Activated naive CD4-positive, alpha-beta T cell treated with anti-CD3 and anti-CD28 coated beads for 36 hours (primary cell): ENCODE results near the gene CDKN2A. TPM values are rescaled to one million over a fixed set of nuclear protein-coding genes. Genes with fewer than 3 reads are reported as not detected.

Source experiments
- CTCF ChIA-PET: fragments of 350-600 bp; sonication (Branson Sonifier 250); formaldehyde crosslinking; loops from one replicate; lab custom pipeline; 2021; ENCODE audit warnings: antibody characterized with exemption; lab: Charles Lee
- DNase-seq: peaks from one replicate; pipeline ENCODE4 v3.0.0-alpha.2; 2020
- H3K27ac Mint-ChIP-seq: one replicate; pipeline ENCODE4 v1.8.0; 2021; ENCODE audit warnings: mild to moderate bottlenecking, mixed read lengths
- H3K27me3 Mint-ChIP-seq: one replicate; pipeline ENCODE4 v1.8.0; 2021; ENCODE audit warnings: low read depth, mixed read lengths
- H3K36me3 Mint-ChIP-seq: one replicate; pipeline ENCODE4 v1.8.0; 2021; ENCODE audit warnings: low read depth, mixed read lengths
- H3K4me1 Mint-ChIP-seq: one replicate; pipeline ENCODE4 v1.8.0; 2021; ENCODE audit warnings: low read depth, mixed read lengths
- H3K4me3 Mint-ChIP-seq: one replicate; pipeline ENCODE4 v1.8.0; 2021; ENCODE audit warnings: mild to moderate bottlenecking, moderate library complexity, mixed read lengths
- H3K9me3 Mint-ChIP-seq: one replicate; pipeline ENCODE4 v1.8.0; 2021; ENCODE audit warnings: mixed read lengths
- intact Hi-C: fragments of 100-400 bp; cut with micrococcal nuclease; formaldehyde crosslinking; loops from one replicate; pipeline ENCODE4 v1.15.1; 2023
- total RNA-seq, 2 experiments: library from RNA; stranded (reverse); gene quantifications; one replicate each; pipeline ENCODE4 v1.2.3, GENCODE V29; 2021

CDKN2A gene
- total RNA-seq, result under 1 TPM; 0.57 to 0.89 TPM

GRCh38 chr9:21993893-21994555, at the start of gene CDKN2A:
Gene CDKN2A (minus strand): TSS chr9:21994392.
- intact Hi-C loops, result loop anchor here (1.0 to 10.0 kb wide), 3 partner anchors 86 to 439 kb away; partner anchors contain the start of gene MTAP
- CTCF ChIA-PET, result interaction anchor here (0.9 to 2.3 kb wide), 4 partner anchors 14 to 462 kb away, joined by 3 to 8 read pairs (median 3); partner anchors contain the start of gene CDKN2B
- Mint-ChIP-seq H3K27me3 (peaks cover 51% of the 10 kb centered on the region), H3K27ac (peak within 1 kb of the TSS; percentile 36), H3K4me3 (peak within 1 kb of the TSS; percentile 87), H3K4me1 (peaks cover 14% of the 10 kb centered on the region), H3K36me3 (peaks cover 5% of the 10 kb centered on the region), H3K9me3 (peaks cover 6% of the 10 kb centered on the region)
- peak; percentile 42 for DNase-seq

GRCh38 chr9:22043928-22044327, 49.7 kb upstream of the CDKN2A start:
- peaks cover 33% of the 10 kb centered on the region for H3K27me3 Mint-ChIP-seq
- intact Hi-C loops, result no loop called here
- no peak overlapping the region for H3K27ac Mint-ChIP-seq
- DNase-seq, result no peak
- H3K4me1 Mint-ChIP-seq, result peaks cover 11% of the 10 kb centered on the region
- no peaks in the 10 kb centered on the region for H3K36me3 Mint-ChIP-seq
- H3K4me3 Mint-ChIP-seq, result no peak overlapping the region
- CTCF ChIA-PET, result interaction anchor here (1.8 kb wide), 1 partner anchor 35 kb away, joined by 5 read pairs; the partner anchor contains the start of gene CDKN2B
- no peaks in the 10 kb centered on the region for H3K9me3 Mint-ChIP-seq

GRCh38 chr9:22041775-22042174, 47.6 kb upstream of the CDKN2A start:
- CTCF ChIA-PET, result interaction anchor here (0.5 to 6.8 kb wide), 5 partner anchors 12 to 229 kb away, joined by 3 to 81 read pairs (median 5); no protein-coding TSS in a partner anchor
- DNase-seq, result no peak
- Mint-ChIP-seq H3K4me3 (no peak overlapping the region), H3K4me1 (peaks cover 15% of the 10 kb centered on the region), H3K27ac (no peak overlapping the region), H3K27me3 (peaks cover 24% of the 10 kb centered on the region), H3K36me3 (no peaks in the 10 kb centered on the region), H3K9me3 (no peaks in the 10 kb centered on the region)
- intact Hi-C loops, result loop anchor here (2.0 kb wide), 1 partner anchor 77 kb away; no protein-coding TSS in a partner anchor

- Mint-ChIP-seq H3K27ac (no peak overlapping the region), H3K4me3 (no peak overlapping the region), H3K9me3 (no peaks in the 10 kb centered on the region), H3K36me3 (no peaks in the 10 kb centered on the region), H3K4me1 (peaks cover 12% of the 10 kb centered on the region), H3K27me3 (peaks cover 20% of the 10 kb centered on the region)
- intact Hi-C loops, result loop anchor here (2.0 kb wide), 1 partner anchor 77 kb away; no protein-coding TSS in a partner anchor
- CTCF ChIA-PET, result interaction anchor here (0.5 to 6.8 kb wide), 5 partner anchors 12 to 228 kb away, joined by 3 to 81 read pairs (median 5); no protein-coding TSS in a partner anchor
- DNase-seq, result no peak
Observed at GRCh38 chr9:22041344-22041743, 47.2 kb upstream of the CDKN2A start.

- CTCF ChIA-PET, result interaction anchor here (2.0 to 6.8 kb wide), 3 partner anchors 13 to 228 kb away, joined by 5 to 81 read pairs (median 7); no protein-coding TSS in a partner anchor
- Mint-ChIP-seq H3K27ac (no peak overlapping the region), H3K36me3 (no peaks in the 10 kb centered on the region), H3K4me1 (peaks cover 9% of the 10 kb centered on the region), H3K4me3 (no peak overlapping the region), H3K9me3 (no peaks in the 10 kb centered on the region), H3K27me3 (peaks cover 20% of the 10 kb centered on the region)
- no peak for DNase-seq
- intact Hi-C loops, result loop anchor here (2.0 kb wide), 1 partner anchor 78 kb away; no protein-coding TSS in a partner anchor
Observed at GRCh38 chr9:22040760-22041159, 46.6 kb upstream of the CDKN2A start.

- Mint-ChIP-seq H3K4me1 (peaks cover 9% of the 10 kb centered on the region), H3K27me3 (peaks cover 19% of the 10 kb centered on the region), H3K27ac (no peak overlapping the region), H3K9me3 (no peaks in the 10 kb centered on the region), H3K36me3 (no peaks in the 10 kb centered on the region), H3K4me3 (no peak overlapping the region)
- CTCF ChIA-PET, result interaction anchor here (0.6 to 6.8 kb wide), 5 partner anchors 28 to 226 kb away, joined by 3 to 81 read pairs (median 3); no protein-coding TSS in a partner anchor
- no peak for DNase-seq
- intact Hi-C loops, result loop anchor here (2.0 to 10.0 kb wide), 5 partner anchors 30 to 844 kb away; partner anchors contain the start of gene CDKN2B
Observed at GRCh38 chr9:22039258-22039657, 45.1 kb upstream of the CDKN2A start.

GRCh38 chr9:22037954-22038690, 43.9 kb upstream of the CDKN2A start:
- Mint-ChIP-seq H3K4me1 (peaks cover 9% of the 10 kb centered on the region), H3K9me3 (no peaks in the 10 kb centered on the region), H3K27ac (no peak overlapping the region), H3K36me3 (no peaks in the 10 kb centered on the region), H3K27me3 (peaks cover 16% of the 10 kb centered on the region), H3K4me3 (no peak overlapping the region)
- CTCF ChIA-PET, result interaction anchor here (0.6 to 6.8 kb wide), 24 partner anchors 9 to 329 kb away, joined by 3 to 81 read pairs (median 4); partner anchors contain the start of gene CDKN2B
- no peak for DNase-seq
- intact Hi-C loops, result loop anchor here (1.0 to 10.0 kb wide), 6 partner anchors 29 to 843 kb away; partner anchors contain the start of gene CDKN2B

GRCh38 chr9:22036866-22037626, 42.9 kb upstream of the CDKN2A start:
- Mint-ChIP-seq H3K9me3 (no peaks in the 10 kb centered on the region), H3K36me3 (no peaks in the 10 kb centered on the region), H3K27me3 (peaks cover 15% of the 10 kb centered on the region), H3K4me3 (no peak overlapping the region), H3K4me1 (peaks cover 9% of the 10 kb centered on the region), H3K27ac (no peak overlapping the region)
- intact Hi-C loops, result loop anchor here (5.0 to 10.0 kb wide), 4 partner anchors 330 to 842 kb away; no protein-coding TSS in a partner anchor
- DNase-seq, result no peak
- CTCF ChIA-PET, result interaction anchor here (0.7 to 6.8 kb wide), 18 partner anchors 9 to 793 kb away, joined by 3 to 81 read pairs (median 4); partner anchors contain the start of gene CDKN2B

GRCh38 chr9:22035591-22036011, 41.4 kb upstream of the CDKN2A start:
- H3K36me3 Mint-ChIP-seq, result no peaks in the 10 kb centered on the region
- H3K4me1 Mint-ChIP-seq, result peaks cover 4% of the 10 kb centered on the region
- CTCF ChIA-PET, result interaction anchor here (0.6 to 3.4 kb wide), 4 partner anchors 12 to 84 kb away, joined by 3 to 20 read pairs (median 5); partner anchors contain the start of gene CDKN2B
- H3K27ac Mint-ChIP-seq, result no peak overlapping the region
- DNase-seq, result no peak
- no peaks in the 10 kb centered on the region for H3K9me3 Mint-ChIP-seq
- no peak overlapping the region for H3K4me3 Mint-ChIP-seq
- H3K27me3 Mint-ChIP-seq, result peaks cover 11% of the 10 kb centered on the region
- intact Hi-C loops, result loop anchor here (5.0 to 10.0 kb wide), 4 partner anchors 328 to 841 kb away; no protein-coding TSS in a partner anchor

GRCh38 chr9:22033012-22033630, 38.9 kb upstream of the CDKN2A start:
- Mint-ChIP-seq H3K4me1 (peaks cover 4% of the 10 kb centered on the region), H3K36me3 (no peaks in the 10 kb centered on the region), H3K27ac (no peak overlapping the region), H3K27me3 (peaks cover 11% of the 10 kb centered on the region), H3K9me3 (no peaks in the 10 kb centered on the region), H3K4me3 (no peak overlapping the region)
- DNase-seq, result no peak
- intact Hi-C loops, result loop anchor here (10.0 kb wide), 2 partner anchors 568 to 838 kb away; no protein-coding TSS in a partner anchor
- CTCF ChIA-PET, result no interaction called here
